GM12891 (cell line): Measurements from ENCODE around the gene SPAG17.

Source experiments
- POLR2A ChIP-seq: IDR thresholded peaks from 2 replicates; pipeline ENCODE4 v1.6.1; 2011; ENCODE audit warnings: low read depth, low read length, control low read depth
- POLR2AphosphoS5 ChIP-seq: IDR thresholded peaks from 2 replicates; pipeline ENCODE4 v1.6.1; 2011; ENCODE audit warnings: low read depth, low read length, control low read depth

GRCh38 chr1:118210051-118210722 is 25.2 kb upstream of the SPAG17 start:
- TF ChIP-seq POLR2A = no peak
- TF ChIP-seq POLR2AphosphoS5 = no peak
